HG02973 (cell line): Measurements from ENCODE around the gene EXOC4.

Experiments used
- ATAC-seq: cut with Tn5 transposase; IDR thresholded peaks from one replicate; pipeline ENCODE4 v1.9.1; 2021; ENCODE audit warnings: moderate library complexity; ENCODE audit not compliant: unreplicated experiment

The EXOC4 gene

GRCh38 chr7:133563251-133563650 lies 310.4 kb downstream of the EXOC4 start:
- no peak for ATAC-seq

GRCh38 chr7:133564484-133564883 lies 311.6 kb downstream of the EXOC4 start:
- no peak for ATAC-seq

- no peak for ATAC-seq
Observed at GRCh38 chr7:133568544-133568943, 315.7 kb downstream of the EXOC4 start.

- ATAC-seq, result no peak
Observed at GRCh38 chr7:133570321-133570720, 317.4 kb downstream of the EXOC4 start.

- ATAC-seq, result no peak
Observed at GRCh38 chr7:133571076-133571475, 318.2 kb downstream of the EXOC4 start.

GRCh38 chr7:133572087-133572486 lies 319.2 kb downstream of the EXOC4 start:
- no peak for ATAC-seq

- no peak for ATAC-seq
Observed at GRCh38 chr7:133572843-133573242, 320.0 kb downstream of the EXOC4 start.

GRCh38 chr7:133573554-133574265 lies 320.8 kb downstream of the EXOC4 start:
- ATAC-seq, result no peak

- ATAC-seq, result no peak
Observed at GRCh38 chr7:133575726-133576440, 323.0 kb downstream of the EXOC4 start.

- ATAC-seq, result no peak
Observed at GRCh38 chr7:133576612-133577168, 323.8 kb downstream of the EXOC4 start.

GRCh38 chr7:133582766-133583523 lies 330.1 kb downstream of the EXOC4 start:
- no peak for ATAC-seq

GRCh38 chr7:133583545-133584171 lies 330.8 kb downstream of the EXOC4 start:
- no peak for ATAC-seq

- no peak for ATAC-seq
Observed at GRCh38 chr7:133584956-133585668, 332.2 kb downstream of the EXOC4 start.

- ATAC-seq, result no peak
Observed at GRCh38 chr7:133586253-133586652, 333.4 kb downstream of the EXOC4 start.

GRCh38 chr7:133587903-133588302 lies 335.0 kb downstream of the EXOC4 start:
- no peak for ATAC-seq

GRCh38 chr7:133590795-133591194 lies 337.9 kb downstream of the EXOC4 start:
- ATAC-seq, result no peak

- no peak for ATAC-seq
Observed at GRCh38 chr7:133591704-133592340, 338.9 kb downstream of the EXOC4 start.

- ATAC-seq, result no peak
Observed at GRCh38 chr7:133593561-133593960, 340.7 kb downstream of the EXOC4 start.

GRCh38 chr7:133601617-133602016 lies 348.7 kb downstream of the EXOC4 start:
- no peak for ATAC-seq

- no peak for ATAC-seq
Observed at GRCh38 chr7:133602291-133602690, 349.4 kb downstream of the EXOC4 start.
